ENCODE measurements around the gene PILRA. TPM values are rescaled to one million over a fixed set of nuclear protein-coding genes. Genes with fewer than 3 reads are reported as not detected.
"Not testable (repeated sequence)": the region's sequence is repeated elsewhere in the genome, so short reads cannot be mapped to it uniquely, and the experiment has no call there.

The PILRA gene
- total RNA-seq, 4 donors from 2014 or later = 1.3 to 8.5 (median 4.2) TPM

DNA sequence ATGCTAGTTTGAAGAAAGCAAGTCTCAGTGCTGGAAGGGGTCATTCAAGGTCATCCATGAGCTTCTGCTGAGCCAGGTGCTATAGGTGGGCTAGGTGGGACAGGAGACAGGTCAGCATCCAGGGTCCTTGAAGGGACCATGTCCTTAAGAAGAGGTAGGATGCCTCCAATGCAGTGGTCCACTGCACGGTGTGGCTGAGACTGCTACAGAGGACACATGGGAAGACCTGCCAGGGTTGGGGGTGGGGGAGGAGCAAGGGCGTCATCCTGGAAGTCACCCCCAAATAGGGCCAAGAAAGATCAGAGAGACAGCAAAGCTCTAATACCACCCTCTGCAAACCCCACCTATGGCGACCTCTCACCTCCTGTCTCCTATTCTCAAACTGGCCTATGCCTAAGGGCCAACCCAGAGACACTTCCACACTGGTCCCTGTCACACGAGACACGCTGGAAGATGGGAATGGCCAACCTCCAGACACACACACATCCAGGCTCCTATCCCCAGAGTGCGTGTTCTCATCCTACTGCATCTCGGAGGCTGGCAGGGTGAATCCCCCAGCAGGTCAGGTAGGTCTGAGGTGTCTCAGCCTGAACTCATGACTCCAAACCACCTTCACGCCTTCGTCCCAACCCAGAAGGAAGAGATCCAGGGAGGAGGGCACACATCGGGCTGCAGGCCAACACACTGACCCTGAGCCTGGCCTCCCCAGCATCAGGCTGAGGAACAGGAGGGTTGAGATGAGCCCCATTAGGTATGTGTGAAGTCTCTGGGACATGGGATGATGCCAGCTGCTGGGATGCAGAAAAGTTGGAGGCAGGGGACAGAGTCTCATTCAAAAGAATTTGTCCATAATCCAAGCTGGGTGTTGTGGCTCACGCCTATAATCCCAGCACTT is 68.6 kb downstream of the PILRA start:
- peaks cover 1% of the 10 kb centered on the region for H3K4me1 ChIP-seq
- TF ChIP-seq POLR2A (IDR thresholded peaks at IDR 0.05) (no peak), POLR2AphosphoS5 (IDR thresholded peaks at IDR 0.05) (no peak), EP300 (IDR thresholded peaks at IDR 0.05) (no peak)
- TF ChIP-seq, protein P1, sequence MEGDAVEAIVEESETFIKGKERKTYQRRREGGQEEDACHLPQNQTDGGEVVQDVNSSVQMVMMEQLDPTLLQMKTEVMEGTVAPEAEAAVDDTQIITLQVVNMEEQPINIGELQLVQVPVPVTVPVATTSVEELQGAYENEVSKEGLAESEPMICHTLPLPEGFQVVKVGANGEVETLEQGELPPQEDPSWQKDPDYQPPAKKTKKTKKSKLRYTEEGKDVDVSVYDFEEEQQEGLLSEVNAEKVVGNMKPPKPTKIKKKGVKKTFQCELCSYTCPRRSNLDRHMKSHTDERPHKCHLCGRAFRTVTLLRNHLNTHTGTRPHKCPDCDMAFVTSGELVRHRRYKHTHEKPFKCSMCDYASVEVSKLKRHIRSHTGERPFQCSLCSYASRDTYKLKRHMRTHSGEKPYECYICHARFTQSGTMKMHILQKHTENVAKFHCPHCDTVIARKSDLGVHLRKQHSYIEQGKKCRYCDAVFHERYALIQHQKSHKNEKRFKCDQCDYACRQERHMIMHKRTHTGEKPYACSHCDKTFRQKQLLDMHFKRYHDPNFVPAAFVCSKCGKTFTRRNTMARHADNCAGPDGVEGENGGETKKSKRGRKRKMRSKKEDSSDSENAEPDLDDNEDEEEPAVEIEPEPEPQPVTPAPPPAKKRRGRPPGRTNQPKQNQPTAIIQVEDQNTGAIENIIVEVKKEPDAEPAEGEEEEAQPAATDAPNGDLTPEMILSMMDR (IDR thresholded peaks at IDR 0.05) = no peak
- H3K4me3 ChIP-seq = no peak overlapping the region
- 88% methylated on average over 9 of the region's 11 CpGs for WGBS
- no peak for DNase-seq (ENCODE audit: low spot score in 2 of 2)
- H3K9me3 ChIP-seq = no peaks in the 10 kb centered on the region
- no peaks in the 10 kb centered on the region for H3K36me3 ChIP-seq
- H3K27ac ChIP-seq = no peak overlapping the region
- no peaks in the 10 kb centered on the region for H3K27me3 ChIP-seq

DNA sequence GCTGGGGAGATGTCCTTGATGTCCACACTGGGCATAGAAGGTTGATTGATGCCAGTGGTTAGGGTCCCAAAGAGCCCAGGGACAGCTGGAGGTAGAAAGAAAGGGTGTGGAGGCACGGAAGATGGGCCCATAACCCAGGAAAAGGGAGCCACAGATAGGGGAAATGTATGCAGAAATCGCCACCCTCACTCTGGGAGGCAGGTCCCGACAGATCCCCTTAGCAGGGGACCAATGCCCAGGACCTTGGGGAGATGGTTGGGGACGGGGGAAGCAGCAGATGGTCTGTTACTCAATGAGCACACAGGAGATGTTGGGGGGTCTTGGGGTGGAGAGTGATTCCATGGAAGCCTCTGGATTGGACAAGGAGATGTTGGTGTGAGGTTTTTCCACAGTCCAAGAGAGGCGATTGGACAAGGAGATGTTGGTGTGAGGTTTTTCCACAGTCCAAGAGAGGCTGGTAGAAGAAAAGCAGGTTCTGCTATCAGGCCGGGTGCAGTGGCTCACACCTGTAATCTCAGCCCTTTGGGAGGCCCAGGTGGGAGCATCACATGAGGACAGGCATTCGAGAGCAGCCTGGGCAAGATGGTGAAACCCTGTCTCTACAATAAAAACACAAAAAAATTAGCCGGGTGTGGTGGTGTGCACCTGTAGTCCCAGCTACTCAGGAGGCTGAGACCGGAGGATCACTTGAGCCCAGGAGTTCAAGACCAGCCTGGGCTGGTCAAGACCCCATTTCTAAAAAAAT is 70.0 kb downstream of the PILRA start:
- no peak overlapping the region for H3K27ac ChIP-seq
- no peak overlapping the region for H3K4me3 ChIP-seq
- H3K4me1 ChIP-seq = no peaks in the 10 kb centered on the region
- H3K36me3 ChIP-seq = no peaks in the 10 kb centered on the region
- no peaks in the 10 kb centered on the region for H3K9me3 ChIP-seq
- no peak for DNase-seq (ENCODE audit: low spot score in 2 of 2)
- WGBS = 89% methylated on average over 9 of the region's 9 CpGs
- no peaks in the 10 kb centered on the region for H3K27me3 ChIP-seq
- TF ChIP-seq POLR2AphosphoS5 (IDR thresholded peaks at IDR 0.05) = no peak
- TF ChIP-seq EP300 (IDR thresholded peaks at IDR 0.05) = no peak
- no peak for TF ChIP-seq POLR2A (IDR thresholded peaks at IDR 0.05)
- TF ChIP-seq, protein P1 (IDR thresholded peaks at IDR 0.05) = no peak

DNA sequence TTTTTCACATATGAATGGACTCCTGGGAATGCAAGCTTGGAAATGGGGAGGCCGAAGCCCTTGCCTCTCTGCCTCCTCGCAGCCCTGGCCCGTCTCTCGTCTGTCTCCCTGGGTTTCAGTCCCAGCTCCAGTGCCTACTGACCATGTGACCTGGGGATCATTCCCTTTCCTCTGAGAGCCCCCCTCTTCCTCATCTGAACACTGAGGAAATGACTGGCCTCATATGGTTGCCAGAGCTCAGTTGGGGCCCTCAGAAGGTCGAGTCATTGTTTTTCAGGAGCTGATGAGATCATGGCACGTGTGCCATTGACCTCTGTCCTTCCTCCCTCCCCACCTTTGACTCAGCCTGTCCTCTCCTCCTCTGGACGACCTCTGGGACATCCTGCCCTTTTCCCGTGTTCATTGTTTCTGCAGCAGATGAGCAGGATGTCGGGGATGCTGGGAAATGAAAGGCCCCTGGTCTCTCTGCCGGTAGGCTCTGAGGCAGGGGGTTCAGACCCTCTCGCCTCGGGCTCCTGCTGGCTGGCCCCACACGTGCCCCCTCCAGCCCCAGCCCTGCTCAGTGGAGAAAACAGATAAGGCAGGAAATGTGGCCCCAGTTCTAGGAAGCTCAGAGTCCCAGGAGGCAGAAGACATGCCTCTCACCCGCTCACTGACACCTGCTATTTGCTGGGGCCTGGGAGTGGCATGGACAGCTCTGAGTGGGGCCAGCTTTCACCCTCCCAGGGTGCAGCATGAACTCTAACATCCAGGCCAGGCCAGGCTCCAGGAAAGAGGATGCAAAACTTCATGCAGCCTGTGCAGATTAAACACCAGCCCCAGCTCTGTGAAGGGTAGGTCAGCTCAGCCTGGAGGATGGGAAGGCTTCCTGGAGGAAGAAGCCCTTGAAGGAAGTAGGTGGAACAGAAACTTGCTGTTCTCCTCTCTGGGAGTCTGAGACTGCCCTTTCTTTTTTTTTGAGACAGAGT is 71.3 kb downstream of the PILRA start:
- no peaks in the 10 kb centered on the region for H3K4me1 ChIP-seq

DNA sequence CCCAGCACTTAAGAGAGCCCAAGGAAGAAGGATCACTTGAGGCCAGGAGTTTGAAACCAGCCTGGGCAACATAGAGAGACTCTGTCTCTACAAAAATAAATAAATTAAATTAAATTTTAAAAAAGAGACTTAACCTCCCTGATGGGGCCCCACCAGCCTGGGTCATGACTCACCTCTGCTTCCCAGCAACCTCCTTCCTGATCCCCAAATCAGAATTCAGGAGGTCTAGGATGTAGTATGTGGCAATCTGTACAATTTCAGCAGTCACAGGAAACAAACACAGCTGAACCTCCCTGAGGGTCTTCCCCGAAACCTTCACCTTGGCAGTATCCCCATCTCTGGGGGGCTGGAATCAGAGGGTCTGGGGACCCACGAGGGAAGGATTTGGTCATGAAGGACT is 72.8 kb downstream of the PILRA start:
- Histone ChIP-seq H3K36me3 (no peaks in the 10 kb centered on the region), H3K4me1 (peaks cover 11% of the 10 kb centered on the region), H3K4me3 (no peak overlapping the region), H3K27ac (no peak overlapping the region), H3K27me3 (no peaks in the 10 kb centered on the region), H3K9me3 (no peaks in the 10 kb centered on the region)
- 73% methylated on average over 2 of the region's 2 CpGs for WGBS
- DNase-seq (ENCODE audit: low spot score in 2 of 2) = no peak
- TF ChIP-seq EP300 (IDR thresholded peaks at IDR 0.05) = no peak
- TF ChIP-seq, protein P1 (IDR thresholded peaks at IDR 0.05) = no peak
- no peak for TF ChIP-seq POLR2A (IDR thresholded peaks at IDR 0.05)
- no peak for TF ChIP-seq POLR2AphosphoS5 (IDR thresholded peaks at IDR 0.05)

More for the DNA sequence above, 71.3 kb downstream of the PILRA start:
- H3K4me3 ChIP-seq = no peak overlapping the region
- no peak for DNase-seq (ENCODE audit: low spot score in 2 of 2)
- TF ChIP-seq EP300 (IDR thresholded peaks at IDR 0.05) = no peak
- no peak for TF ChIP-seq POLR2A (IDR thresholded peaks at IDR 0.05)
- TF ChIP-seq, protein P1 (IDR thresholded peaks at IDR 0.05) = no peak
- TF ChIP-seq POLR2AphosphoS5 (IDR thresholded peaks at IDR 0.05) = no peak
- no peaks in the 10 kb centered on the region for H3K27me3 ChIP-seq
- no peaks in the 10 kb centered on the region for H3K36me3 ChIP-seq
- peak overlapping the region; percentile 4 for H3K27ac ChIP-seq
- H3K9me3 ChIP-seq = no peaks in the 10 kb centered on the region
- 52% methylated on average over 13 of the region's 14 CpGs for WGBS

DNA sequence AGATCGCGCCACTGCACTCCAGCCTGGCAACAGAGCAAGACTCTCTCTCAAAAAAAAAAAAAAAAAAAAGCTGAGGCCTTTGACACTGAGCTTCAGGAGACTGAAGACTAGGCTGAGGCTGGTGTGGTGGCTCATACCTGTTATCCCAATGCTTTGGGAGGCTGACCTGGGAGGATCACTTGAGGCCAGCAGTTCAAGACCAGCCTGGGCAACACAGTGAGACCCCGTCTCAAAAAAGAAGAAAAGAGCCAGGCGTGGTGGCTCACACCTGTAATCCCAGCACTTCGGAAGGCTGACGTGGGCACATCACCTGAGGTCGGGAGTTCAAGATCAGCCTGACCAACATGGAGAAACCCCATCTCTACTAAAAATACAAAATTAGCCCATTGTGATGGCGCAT is 74.1 kb downstream of the PILRA start:
- not testable (repeated sequence) for H3K27ac ChIP-seq; H3K4me3 ChIP-seq; H3K9me3 ChIP-seq; DNase-seq (ENCODE audit: low spot score in 2 of 2); H3K27me3 ChIP-seq; H3K36me3 ChIP-seq
- peaks cover 11% of the 10 kb centered on the region for H3K4me1 ChIP-seq
- WGBS = 96% methylated on average over 8 of the region's 8 CpGs

Data from suprapubic skin (tissue), 4 donors.